Measurements from ENCODE around the gene TPH1. TPM values are rescaled to one million over a fixed set of nuclear protein-coding genes. Genes with fewer than 3 reads are reported as not detected.
"Not testable (repeated sequence)": the region's sequence is repeated elsewhere in the genome, so short reads cannot be mapped to it uniquely, and the experiment has no call there.

TPH1 gene
- total RNA-seq, 3 donors from 2014 or later = 1.4 to 12.8 (median 10.7) TPM

DNA sequence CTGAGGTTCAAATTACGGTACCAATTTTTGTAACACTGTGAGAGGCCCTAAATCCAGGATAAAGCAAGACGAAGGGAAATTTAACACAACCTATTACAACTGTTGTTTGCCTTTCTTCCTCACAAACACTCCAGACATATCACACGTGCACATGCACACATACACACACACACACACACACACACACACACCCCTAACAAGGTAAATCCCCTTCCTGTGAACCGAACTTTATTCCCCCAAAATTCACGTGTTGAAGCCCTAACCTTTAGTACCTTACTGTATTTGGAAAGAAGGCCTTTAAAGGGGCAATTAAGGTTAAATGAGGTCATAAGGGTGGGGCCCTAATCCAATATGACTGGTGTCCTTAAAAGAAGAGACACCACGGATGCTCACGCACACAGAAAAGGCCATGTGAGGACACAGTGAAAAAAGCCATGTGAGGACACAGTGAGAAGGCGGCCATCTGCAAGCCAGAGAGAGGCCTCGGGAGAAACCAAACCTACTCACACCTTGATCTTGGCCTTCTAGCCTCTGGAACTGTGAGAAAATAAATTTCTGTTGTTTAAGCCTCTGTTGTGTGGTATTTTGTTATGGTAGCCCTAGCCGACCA lies 35.0 kb downstream of the TPH1 start:
- intact Hi-C loops (cut with DNase I, micrococcal nuclease) = no loop called here
- Histone ChIP-seq H3K4me3 (no peak overlapping the region), H3K36me3 (ENCODE audit: low read depth) (no peaks in the 10 kb centered on the region), H3K4me1 (ENCODE audit: low read depth) (no peaks in the 10 kb centered on the region), H3K9me3 (no peaks in the 10 kb centered on the region)
- DNase-seq (no peak), ATAC-seq (no peak)
- TF ChIP-seq, protein P1, sequence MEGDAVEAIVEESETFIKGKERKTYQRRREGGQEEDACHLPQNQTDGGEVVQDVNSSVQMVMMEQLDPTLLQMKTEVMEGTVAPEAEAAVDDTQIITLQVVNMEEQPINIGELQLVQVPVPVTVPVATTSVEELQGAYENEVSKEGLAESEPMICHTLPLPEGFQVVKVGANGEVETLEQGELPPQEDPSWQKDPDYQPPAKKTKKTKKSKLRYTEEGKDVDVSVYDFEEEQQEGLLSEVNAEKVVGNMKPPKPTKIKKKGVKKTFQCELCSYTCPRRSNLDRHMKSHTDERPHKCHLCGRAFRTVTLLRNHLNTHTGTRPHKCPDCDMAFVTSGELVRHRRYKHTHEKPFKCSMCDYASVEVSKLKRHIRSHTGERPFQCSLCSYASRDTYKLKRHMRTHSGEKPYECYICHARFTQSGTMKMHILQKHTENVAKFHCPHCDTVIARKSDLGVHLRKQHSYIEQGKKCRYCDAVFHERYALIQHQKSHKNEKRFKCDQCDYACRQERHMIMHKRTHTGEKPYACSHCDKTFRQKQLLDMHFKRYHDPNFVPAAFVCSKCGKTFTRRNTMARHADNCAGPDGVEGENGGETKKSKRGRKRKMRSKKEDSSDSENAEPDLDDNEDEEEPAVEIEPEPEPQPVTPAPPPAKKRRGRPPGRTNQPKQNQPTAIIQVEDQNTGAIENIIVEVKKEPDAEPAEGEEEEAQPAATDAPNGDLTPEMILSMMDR (IDR thresholded peaks at IDR 0.05) = no peak

DNA sequence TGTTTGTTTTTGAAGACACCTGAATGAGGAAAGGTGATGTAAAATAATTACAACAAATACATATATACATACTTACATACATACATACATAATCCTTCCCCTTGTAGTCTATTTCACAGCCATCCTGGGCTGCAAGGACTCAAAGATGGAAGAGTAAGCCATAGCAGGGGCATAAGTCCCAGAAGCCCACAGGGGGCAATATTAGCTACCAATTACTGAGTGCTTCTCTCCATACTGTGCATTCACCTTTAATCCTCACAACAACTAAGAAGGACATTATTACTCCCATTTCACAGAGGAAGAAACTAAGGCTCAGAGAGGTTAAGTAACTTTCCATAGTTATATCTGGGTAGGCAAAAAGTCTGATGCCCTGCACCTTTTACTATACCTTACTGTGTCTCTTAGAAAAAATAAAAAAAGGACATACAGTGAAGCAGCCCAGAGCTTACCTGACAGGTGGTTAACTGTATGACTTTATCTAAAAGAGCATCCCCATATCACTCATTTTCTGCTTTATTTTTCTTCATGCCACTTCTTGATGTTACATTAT lies 35.9 kb downstream of the TPH1 start:
- intact Hi-C loops (cut with DNase I, micrococcal nuclease) = no loop called here
- H3K4me3 ChIP-seq = no peak overlapping the region
- no peaks in the 10 kb centered on the region for H3K9me3 ChIP-seq
- ATAC-seq (no peak), DNase-seq (no peak)
- TF ChIP-seq, protein P1 (IDR thresholded peaks at IDR 0.05) = no peak
- H3K36me3 ChIP-seq (ENCODE audit: low read depth) = no peaks in the 10 kb centered on the region
- H3K4me1 ChIP-seq (ENCODE audit: low read depth) = no peaks in the 10 kb centered on the region

DNA sequence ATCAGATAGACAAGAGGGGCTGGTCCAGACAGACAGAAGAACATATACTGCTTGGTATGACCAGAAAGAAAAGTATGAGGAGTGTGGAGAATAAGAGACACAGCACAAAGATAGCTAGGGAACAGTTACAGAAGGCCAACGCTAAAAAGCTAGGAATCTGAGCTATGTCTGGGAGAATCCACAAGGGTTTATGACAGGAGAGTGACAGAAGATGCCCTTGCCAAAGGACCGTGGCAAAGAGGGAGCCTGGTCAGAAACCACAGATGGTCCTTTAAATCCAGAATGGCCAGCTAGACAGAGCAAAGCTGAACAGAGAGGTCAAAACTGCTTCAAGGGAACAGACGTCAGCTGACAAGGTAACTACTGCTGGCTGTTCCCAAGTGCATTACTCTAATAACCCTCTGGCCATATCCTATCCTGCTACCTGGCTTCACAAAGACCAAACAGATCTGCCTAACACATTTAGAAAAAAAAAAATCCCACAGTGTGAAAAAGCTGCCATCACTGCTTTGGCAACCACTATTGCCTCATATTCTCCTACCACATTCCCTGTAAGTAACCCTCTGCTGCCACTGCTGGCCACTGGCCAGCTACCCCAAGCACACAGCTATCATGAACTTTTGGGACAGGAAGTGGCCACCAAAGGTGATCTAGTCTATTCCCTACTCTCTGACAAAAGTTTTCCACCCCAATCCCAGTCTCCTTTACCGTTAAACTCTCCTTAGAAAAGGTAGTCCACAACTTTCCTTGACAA lies 40.5 kb downstream of the TPH1 start:
- H3K36me3 ChIP-seq (ENCODE audit: low read depth) = no peaks in the 10 kb centered on the region
- TF ChIP-seq, protein P1 (IDR thresholded peaks at IDR 0.05) = no peak
- intact Hi-C loops (cut with DNase I, micrococcal nuclease) = no loop called here
- ATAC-seq (no peak), DNase-seq (no peak)
- no peaks in the 10 kb centered on the region for H3K9me3 ChIP-seq
- no peak overlapping the region for H3K4me3 ChIP-seq
- no peaks in the 10 kb centered on the region for H3K4me1 ChIP-seq (ENCODE audit: low read depth)

DNA sequence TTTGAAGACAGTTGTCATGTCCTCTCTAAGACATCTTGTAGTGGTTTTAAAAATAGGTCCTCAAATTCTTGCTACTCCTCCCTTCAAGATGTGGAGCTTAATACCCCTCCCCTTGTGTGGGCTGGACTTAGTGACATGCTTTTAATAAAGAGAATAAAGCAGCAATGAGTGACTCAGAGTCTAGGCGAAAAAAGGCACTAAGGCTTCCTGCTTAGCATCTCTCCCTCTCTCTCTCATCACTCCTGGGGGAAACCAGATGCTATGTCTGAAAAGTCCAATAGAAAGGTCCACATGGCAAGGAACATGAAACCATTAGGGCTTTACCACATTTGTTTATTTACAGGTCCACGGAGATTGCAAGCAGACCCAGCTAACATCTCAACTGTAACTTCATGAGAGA lies 44.9 kb downstream of the TPH1 start:
- intact Hi-C loops (cut with DNase I, micrococcal nuclease) = no loop called here
- TF ChIP-seq, protein P1 (IDR thresholded peaks at IDR 0.05) = no peak
- Histone ChIP-seq H3K4me1 (ENCODE audit: low read depth) (no peaks in the 10 kb centered on the region), H3K4me3 (no peak overlapping the region), H3K9me3 (no peaks in the 10 kb centered on the region), H3K36me3 (ENCODE audit: low read depth) (no peaks in the 10 kb centered on the region)
- DNase-seq (no peak), ATAC-seq (no peak)

DNA sequence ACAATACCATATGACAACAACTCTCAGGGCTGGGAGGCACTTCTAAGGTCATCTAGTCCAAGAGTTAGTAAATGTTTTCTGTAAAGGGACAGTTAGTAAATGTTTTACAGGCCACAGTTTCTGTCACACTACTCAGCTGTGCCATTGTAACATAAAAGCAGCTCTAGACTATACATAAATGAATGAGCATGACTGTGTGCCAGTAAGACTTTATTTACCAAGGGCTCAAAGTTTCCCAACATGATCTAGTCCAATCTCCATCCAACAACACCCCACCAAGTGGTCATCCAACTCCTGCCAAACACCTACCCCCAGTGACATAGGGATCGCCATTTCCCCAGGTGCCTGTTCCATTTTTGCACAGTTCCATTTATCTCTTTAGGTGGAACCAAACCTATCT lies 45.3 kb downstream of the TPH1 start:
- intact Hi-C loops (cut with DNase I, micrococcal nuclease) = no loop called here
- no peaks in the 10 kb centered on the region for H3K36me3 ChIP-seq (ENCODE audit: low read depth)

DNA sequence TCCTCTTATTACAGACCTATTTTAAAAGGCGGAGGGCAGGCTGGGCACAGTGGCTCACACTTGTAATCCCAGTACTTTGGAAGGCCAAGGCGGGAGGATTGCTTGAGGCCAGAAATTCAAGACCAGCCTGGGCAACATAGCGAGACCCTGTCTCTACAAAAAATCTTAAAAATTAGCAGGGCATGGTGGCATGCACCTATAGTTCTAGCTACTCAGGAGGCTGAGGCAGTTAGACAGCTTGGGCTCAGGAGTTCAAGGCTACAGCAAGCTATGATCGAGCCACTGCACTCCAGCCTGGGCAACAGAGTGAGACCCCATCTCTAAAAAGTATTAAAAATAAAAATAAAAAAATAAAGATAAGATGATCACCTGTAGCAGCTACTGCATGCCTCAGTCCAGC lies 45.9 kb downstream of the TPH1 start:
- intact Hi-C loops (cut with DNase I, micrococcal nuclease); H3K4me3 ChIP-seq; DNase-seq; H3K4me1 ChIP-seq (ENCODE audit: low read depth); ATAC-seq; H3K9me3 ChIP-seq; H3K36me3 ChIP-seq (ENCODE audit: low read depth): not testable (repeated sequence)

More for the DNA sequence above, 45.3 kb downstream of the TPH1 start:
- H3K9me3 ChIP-seq = no peaks in the 10 kb centered on the region
- no peaks in the 10 kb centered on the region for H3K4me1 ChIP-seq (ENCODE audit: low read depth)
- TF ChIP-seq, protein P1 (IDR thresholded peaks at IDR 0.05) = no peak
- H3K4me3 ChIP-seq = no peak overlapping the region
- DNase-seq = no peak
- ATAC-seq = peak; percentile 36
